ENCODE data around the gene PVALEF.
A peak's percentile ranks its signal among the peaks of the same experiment; 100 is the strongest.

The PVALEF gene

GRCh38 chr17:81192386-81193050 is 27.2 kb downstream of the PVALEF start:
- no peak for DNase-seq (ENCODE audit: low read depth)
- H3K4me3 ChIP-seq (ENCODE audit: low read length) = no peak overlapping the region
- TF ChIP-seq CTCF (IDR thresholded peaks at IDR 0.05; ENCODE audit: insufficient read depth, low read depth, low read length, missing control alignments) = no peak

- no peak for DNase-seq (ENCODE audit: low read depth)
- H3K4me3 ChIP-seq (ENCODE audit: low read length) = no peak overlapping the region
- no peak for TF ChIP-seq CTCF (IDR thresholded peaks at IDR 0.05; ENCODE audit: insufficient read depth, low read depth, low read length, missing control alignments)
These were observed 27.7 kb downstream of the PVALEF start for GRCh38 chr17:81193051-81193410.

- TF ChIP-seq CTCF (IDR thresholded peaks at IDR 0.05; ENCODE audit: insufficient read depth, low read depth, low read length, missing control alignments) = no peak
- no peak for DNase-seq (ENCODE audit: low read depth)
- H3K4me3 ChIP-seq (ENCODE audit: low read length) = no peak overlapping the region
These were observed 28.3 kb downstream of the PVALEF start for GRCh38 chr17:81193470-81194224.

GRCh38 chr17:81194225-81194760 is 29.0 kb downstream of the PVALEF start:
- DNase-seq (ENCODE audit: low read depth) = no peak
- H3K4me3 ChIP-seq (ENCODE audit: low read length) = no peak overlapping the region
- no peak for TF ChIP-seq CTCF (IDR thresholded peaks at IDR 0.05; ENCODE audit: insufficient read depth, low read depth, low read length, missing control alignments)

GRCh38 chr17:81194941-81195901 is 29.9 kb downstream of the PVALEF start:
- no peak for TF ChIP-seq CTCF (IDR thresholded peaks at IDR 0.05; ENCODE audit: insufficient read depth, low read depth, low read length, missing control alignments)
- H3K4me3 ChIP-seq (ENCODE audit: low read length) = no peak overlapping the region

GRCh38 chr17:81195941-81196495 is 30.7 kb downstream of the PVALEF start:
- no peak for TF ChIP-seq CTCF (IDR thresholded peaks at IDR 0.05; ENCODE audit: insufficient read depth, low read depth, low read length, missing control alignments)
- DNase-seq (ENCODE audit: low read depth) = no peak
- H3K4me3 ChIP-seq (ENCODE audit: low read length) = no peak overlapping the region

More at GRCh38 chr17:81194941-81195901, 29.9 kb downstream of the PVALEF start:
- peak; percentile 7 for DNase-seq (ENCODE audit: low read depth)

Measured in epithelial cell of esophagus (primary cell).